Fibroblast of the aortic adventitia (primary cell): ENCODE results near the gene ZNF783. TPM values are rescaled to one million over a fixed set of nuclear protein-coding genes. Genes with fewer than 3 reads are reported as not detected.

Experiments used
- DNase-seq: peaks from one replicate; pipeline ENCODE4 v3.0.0-alpha.2; 2010; ENCODE audit warnings: low read depth
- H3K4me3 ChIP-seq: 2 replicates; pipeline ENCODE4 v1.5.1; 2011; ENCODE audit warnings: low read depth, mild to moderate bottlenecking, control low read depth, low read length, moderate library complexity
- CTCF ChIP-seq: IDR thresholded peaks from 2 replicates; pipeline ENCODE4 v1.5.1; 2011; ENCODE audit warnings: mild to moderate bottlenecking, low read length, control low read depth, inconsistent platforms; ENCODE audit not compliant: insufficient read depth
- total RNA-seq: library from RNA; depleted of rRNA; stranded (reverse); fragments of >200 nt; gene quantifications from 2 replicates; pipeline ENCODE4 v1.2.3, GENCODE V29; 2012; ENCODE audit warnings: low replicate concordance

The ZNF783 gene
- total RNA-seq, 1 donor: 9.1 TPM

GRCh38 chr7:149306854-149307253 lies 44.9 kb downstream of the ZNF783 start:
- no peak for DNase-seq
- no peak for TF ChIP-seq CTCF
- H3K4me3 ChIP-seq: no peak overlapping the region

- no peak for DNase-seq
- no peak overlapping the region for H3K4me3 ChIP-seq
- TF ChIP-seq CTCF: no peak
Observed at GRCh38 chr7:149307775-149308501, 45.9 kb downstream of the ZNF783 start.

GRCh38 chr7:149310113-149310836 lies 48.3 kb downstream of the ZNF783 start:
- TF ChIP-seq CTCF: peak; percentile 72
- peak; percentile 91 for DNase-seq
- H3K4me3 ChIP-seq: no peak overlapping the region

GRCh38 chr7:149310990-149311573 lies 49.1 kb downstream of the ZNF783 start:
- no peak for DNase-seq
- TF ChIP-seq CTCF: no peak
- H3K4me3 ChIP-seq: no peak overlapping the region

- no peak for DNase-seq
- H3K4me3 ChIP-seq: no peak overlapping the region
- no peak for TF ChIP-seq CTCF
Observed at GRCh38 chr7:149313981-149314380, 52.0 kb downstream of the ZNF783 start.

- no peak for DNase-seq
- H3K4me3 ChIP-seq: no peak overlapping the region
- TF ChIP-seq CTCF: no peak
Observed at GRCh38 chr7:149316606-149317005, 54.6 kb downstream of the ZNF783 start.
